Urothelium cell line (cell line): ENCODE results near the gene STX8.
"Not testable (repeated sequence)": the region's sequence is repeated elsewhere in the genome, so short reads cannot be mapped to it uniquely, and the experiment has no call there.

Experiments used
- DNase-seq: peaks from one replicate; pipeline ENCODE4 v3.0.0; 2011; ENCODE audit warnings: low spot score, mixed read lengths
- FAIRE-seq: peaks from 2 replicates; lab custom pipeline; 2011; peaks lifted over from hg19 to GRCh38; lab: Jason Lieb, UNC

STX8 gene

DNA sequence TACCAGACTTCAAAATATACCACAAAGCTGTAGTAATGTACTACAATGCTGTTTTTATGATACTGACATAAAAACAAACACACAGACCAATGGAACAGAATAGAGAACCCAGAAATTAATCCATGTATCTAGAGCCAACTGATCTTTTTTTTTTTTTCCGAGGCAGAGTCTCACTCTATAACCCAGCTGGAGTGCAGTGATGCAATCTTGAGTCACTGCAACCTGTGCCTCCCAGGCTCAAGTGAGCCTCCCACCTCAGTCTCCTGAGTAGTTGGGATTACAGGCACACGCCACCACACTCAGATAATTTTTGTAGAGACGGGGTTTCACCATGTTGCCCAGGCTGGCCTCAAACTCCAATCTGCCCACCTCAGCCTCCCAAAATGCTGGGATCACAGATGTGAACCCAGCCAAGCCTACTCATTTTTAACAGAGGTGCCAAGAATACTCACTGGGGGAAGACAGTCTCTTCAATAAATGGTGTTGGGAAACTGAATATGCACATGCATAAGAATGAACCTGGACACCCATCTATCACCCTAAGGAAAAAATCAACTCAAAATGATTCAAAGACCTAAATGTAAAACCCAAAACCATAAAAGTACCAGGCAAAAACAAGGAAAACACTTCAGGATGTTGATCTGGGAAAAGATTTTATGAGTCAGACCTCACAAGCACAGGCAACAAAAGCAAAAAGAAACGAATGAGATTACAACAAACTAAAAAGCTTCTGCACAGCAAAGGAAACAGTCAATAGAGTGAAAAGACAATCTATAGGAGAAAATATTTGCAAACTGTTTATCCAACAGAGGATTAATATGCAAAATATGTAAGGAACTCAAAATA, 63.1 kb downstream of the STX8 start:
- FAIRE-seq (no peak), DNase-seq (no peak)

GRCh38 chr17:9509236-9509816, 66.3 kb downstream of the STX8 start:
- FAIRE-seq (no peak), DNase-seq (no peak)

DNA sequence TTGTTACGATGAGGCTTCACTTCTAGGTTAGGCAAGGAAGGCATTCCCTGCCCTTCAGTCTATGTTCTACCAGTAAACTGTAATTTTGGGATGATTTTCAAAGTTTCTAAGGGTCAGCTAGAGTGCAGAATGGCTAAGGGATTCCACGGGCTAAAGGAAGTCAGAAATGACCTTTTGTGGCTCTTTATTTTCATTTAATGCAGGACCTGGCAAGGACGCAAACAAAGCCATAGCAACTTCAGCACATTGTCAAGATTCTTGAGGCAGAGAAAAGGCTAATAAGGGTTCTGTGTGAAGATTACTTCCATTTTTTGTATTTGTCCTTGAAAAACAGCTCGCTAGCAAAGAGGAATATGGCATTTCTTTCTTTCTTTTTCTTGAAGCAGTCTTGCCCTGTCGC, 76.6 kb downstream of the STX8 start:
- FAIRE-seq (no peak), DNase-seq (no peak)

GRCh38 chr17:9498490-9498889, 77.1 kb downstream of the STX8 start:
- FAIRE-seq (no peak), DNase-seq (no peak)

DNA sequence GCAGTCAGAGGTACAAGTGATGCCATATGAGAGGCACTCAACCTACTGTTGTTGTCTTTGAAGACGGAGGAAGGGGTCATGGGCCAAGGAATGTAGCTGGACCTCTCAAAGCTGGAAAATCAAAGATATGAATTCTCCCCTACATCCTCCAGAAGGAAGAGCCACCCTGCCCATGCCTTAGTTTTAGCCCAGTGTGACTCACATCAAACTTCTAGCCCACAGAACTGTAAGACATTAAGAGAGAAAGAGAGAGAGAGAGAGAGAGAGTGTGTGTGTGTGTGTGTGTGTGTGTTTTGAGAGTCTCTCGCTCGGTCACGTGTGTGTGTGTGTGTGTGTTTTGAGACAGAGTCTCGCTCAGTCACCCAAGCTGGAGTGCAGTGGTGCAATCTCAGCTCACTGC, 87.1 kb downstream of the STX8 start:
- FAIRE-seq (no peak), DNase-seq (no peak)

- DNase-seq (no peak), FAIRE-seq (no peak)
Measured at GRCh38 chr17:9487406-9487805, 88.2 kb downstream of the STX8 start.

GRCh38 chr17:9484789-9485188, 90.8 kb downstream of the STX8 start:
- DNase-seq (no peak), FAIRE-seq (no peak)

DNA sequence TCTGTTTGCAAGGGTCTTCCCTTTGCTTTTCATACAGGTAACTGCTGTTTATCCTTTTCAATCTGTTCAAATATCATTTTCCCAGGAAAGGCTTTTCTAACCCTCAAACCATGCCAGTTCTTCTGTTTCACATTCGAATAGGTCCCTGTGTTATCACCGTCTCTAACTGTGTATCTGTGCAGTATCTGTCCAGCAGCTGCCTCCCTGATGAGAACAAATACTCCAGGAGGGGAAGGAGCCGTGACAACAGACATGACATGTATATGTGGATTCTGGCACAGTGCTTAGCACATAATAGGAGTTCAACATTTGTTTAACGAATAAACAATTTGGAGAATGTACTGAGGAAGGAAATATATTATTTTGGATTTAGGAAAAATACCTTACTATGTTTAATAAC, 95.7 kb downstream of the STX8 start:
- no peak for DNase-seq

GRCh38 chr17:9478889-9479288, 96.7 kb downstream of the STX8 start:
- FAIRE-seq (no peak), DNase-seq (no peak)

More for the DNA sequence above, 95.7 kb downstream of the STX8 start:
- FAIRE-seq, result no peak

GRCh38 chr17:9475101-9475658, 100.4 kb downstream of the STX8 start:
- FAIRE-seq, result no peak
- DNase-seq, result no peak

GRCh38 chr17:9473711-9474110, 101.9 kb downstream of the STX8 start:
- FAIRE-seq, result no peak
- no peak for DNase-seq

DNA sequence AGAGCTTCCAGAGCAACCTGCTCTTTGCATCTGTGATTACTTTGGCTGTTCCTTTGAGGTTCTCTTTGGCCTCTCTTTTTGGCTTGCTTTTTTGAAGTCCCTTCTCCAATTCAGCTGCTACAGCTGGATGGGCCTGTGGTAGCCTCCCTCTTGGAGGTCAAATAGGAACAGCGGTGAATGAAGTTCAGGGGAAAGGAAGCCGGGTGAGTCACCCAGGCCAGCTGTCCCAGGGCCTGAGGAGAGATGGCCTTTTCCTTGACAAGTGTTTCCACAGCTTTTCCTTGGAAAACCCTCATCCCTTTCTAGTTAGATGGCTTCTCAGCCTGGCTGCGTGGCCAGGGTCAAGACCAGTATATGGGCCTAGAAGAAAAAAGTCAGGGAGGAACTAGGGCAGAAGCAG, 103.1 kb downstream of the STX8 start:
- FAIRE-seq (no peak), DNase-seq (no peak)

DNA sequence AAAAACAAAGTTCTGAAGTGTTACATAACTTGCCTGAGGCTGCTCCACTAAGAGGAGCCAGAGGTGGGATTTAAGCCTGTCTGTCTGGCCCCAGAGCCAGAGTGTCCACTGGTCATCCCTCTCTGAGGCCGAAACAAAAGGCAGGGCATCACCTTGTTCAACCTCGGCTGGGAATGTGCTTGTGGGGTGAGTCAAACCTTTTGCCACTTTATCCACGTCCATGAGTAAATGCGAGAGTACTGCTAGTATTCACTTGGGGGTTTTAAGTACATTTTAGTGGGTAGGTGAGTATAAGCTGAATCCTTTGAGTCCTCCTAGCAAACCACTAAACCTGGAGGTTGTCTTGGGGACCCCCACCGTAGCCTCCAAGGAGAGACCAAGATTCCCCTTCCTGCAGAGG, 103.5 kb downstream of the STX8 start:
- DNase-seq (no peak), FAIRE-seq (no peak)

DNA sequence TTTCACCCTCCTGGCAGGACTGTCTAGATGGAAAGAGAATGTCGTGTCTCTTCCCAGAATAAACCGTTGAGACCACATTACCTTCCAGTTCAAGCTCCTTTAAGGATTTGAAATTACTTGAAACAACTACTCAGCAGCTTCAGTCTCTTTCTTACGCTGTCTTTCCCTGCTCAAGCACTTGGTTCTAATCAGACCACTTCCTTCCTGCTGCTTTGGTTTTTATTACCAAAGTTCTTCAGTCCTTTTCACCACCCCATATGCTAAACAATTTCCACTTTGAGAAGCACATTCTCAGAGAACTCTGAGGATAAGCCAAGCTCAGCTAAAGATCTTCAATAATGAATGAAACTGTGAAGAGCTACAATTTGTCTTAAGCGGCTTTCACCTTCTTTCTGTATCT, 105.4 kb downstream of the STX8 start:
- FAIRE-seq, result no peak
- DNase-seq, result no peak

GRCh38 chr17:9468937-9469336, 106.7 kb downstream of the STX8 start:
- FAIRE-seq (no peak), DNase-seq (no peak)

DNA sequence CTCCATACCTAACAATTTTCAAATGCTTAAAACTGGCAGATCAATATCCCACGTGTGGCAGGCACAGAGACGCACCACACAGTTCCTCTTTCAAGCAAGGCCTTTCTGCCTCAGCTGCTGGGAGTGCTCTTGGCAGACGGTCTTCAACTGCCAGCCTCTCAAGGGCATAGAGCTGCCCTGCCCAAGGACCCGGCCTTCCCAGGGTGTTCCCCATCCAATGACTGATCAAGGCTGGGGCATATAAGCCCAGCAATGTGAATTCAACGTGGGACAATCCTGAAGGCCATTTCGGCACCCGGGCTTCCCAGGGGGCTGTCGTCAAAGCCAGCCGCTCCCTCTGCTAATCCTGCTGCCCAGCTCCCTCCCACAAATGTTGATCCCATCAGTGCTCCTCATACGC, 107.1 kb downstream of the STX8 start:
- FAIRE-seq (no peak), DNase-seq (no peak)

GRCh38 chr17:9467518-9467917, 108.1 kb downstream of the STX8 start:
- no peak for DNase-seq
- FAIRE-seq, result no peak

DNA sequence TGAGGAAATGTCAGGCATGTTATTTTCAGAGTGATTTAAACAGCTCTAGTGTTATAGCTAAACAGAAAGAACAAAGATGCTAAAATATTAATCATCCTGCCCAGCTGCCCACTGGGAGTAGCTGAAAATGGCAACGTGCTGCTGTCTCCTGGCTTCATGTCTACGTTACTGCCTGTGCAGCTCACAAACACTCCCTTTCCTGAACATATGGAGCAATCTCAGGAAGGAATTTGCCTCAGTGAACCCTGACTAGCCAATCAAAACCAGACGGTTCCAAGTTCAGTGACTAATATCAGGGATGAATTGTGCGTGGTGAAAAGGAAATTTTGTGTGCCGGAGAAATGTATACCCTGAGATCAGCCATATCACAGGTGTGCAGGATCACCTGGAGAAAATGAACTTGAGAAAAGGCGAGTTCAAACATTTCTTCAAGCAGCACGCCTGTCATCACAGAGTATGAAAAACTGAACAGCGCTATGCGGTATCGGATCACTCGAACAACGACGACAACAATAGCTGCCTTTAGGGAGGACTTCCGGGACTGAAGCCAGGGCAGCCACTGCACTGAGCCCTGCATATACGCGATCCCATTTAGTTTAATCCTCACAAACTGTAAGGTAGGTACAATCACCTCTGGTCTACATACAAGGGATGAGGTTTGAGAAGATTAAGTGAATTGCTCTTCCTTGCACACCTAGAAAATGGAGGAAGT, 110.3 kb downstream of the STX8 start:
- DNase-seq (no peak), FAIRE-seq (no peak)

DNA sequence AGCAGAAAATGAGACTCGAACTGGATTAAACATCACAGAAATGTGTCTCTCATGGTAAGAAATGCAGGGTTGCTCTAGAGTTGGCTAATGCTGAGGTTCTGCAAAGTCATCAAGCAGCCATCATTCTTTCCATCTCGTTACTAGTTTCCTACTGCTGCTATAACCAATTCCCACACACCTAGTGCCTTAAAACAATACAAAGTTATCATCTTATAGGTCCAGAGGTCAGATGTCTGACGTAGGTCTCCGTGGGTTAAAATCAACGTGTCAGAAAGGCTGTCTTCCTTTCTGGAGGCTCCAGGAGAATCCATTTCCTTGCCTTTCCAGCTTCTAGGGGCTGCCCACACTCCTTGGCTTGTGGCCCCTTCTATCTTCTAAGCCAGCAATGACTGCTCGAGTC, 118.6 kb downstream of the STX8 start:
- FAIRE-seq (no peak), DNase-seq (no peak)

DNA sequence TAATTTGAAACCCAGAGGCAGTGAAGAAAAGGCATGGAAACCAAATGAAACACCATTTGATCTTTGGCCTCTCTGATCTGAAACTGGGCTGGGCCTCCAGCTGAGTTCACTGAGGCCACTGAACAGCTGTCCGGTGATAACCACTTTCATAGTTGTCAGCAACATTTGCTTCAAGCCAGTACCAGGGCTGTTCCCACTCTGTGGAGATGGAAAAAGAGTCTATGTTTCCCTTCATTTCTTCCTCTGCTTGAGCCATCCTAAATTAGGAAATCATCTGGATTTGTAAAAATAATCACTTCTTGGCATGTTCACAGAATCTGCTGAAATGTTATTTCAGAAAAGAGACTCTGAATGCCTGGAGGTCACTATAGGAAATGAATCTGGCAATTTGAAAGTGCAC, 119.3 kb downstream of the STX8 start:
- FAIRE-seq (no peak), DNase-seq (no peak)

DNA sequence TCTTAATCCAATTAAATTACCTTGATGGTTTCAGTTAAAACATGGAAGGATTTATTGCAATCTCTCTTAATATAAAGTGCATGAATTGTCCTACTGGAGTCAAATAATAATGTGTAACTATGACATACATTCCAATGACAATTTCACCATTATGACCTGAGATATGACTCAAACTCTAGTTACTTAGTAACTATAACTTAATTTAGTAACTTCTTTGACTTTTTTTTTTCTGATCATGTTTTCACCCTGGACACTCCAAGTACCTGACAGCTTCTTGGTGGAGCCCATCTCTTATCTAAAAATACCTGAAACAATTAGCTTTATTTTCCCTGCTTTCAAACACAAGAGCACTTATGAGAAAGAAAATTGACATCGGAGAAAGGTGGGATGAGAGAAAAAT, 123.7 kb downstream of the STX8 start:
- FAIRE-seq, result no peak

GRCh38 chr17:9447298-9447697, 128.3 kb downstream of the STX8 start:
- FAIRE-seq, DNase-seq: not testable (repeated sequence)

More for the DNA sequence above, 123.7 kb downstream of the STX8 start:
- DNase-seq, result no peak
